ENCODE results near the gene ABCG1. TPM values are rescaled to one million over a fixed set of nuclear protein-coding genes. Genes with fewer than 3 reads are reported as not detected.

ABCG1 gene
- 0.29 and 0.44 TPM in 2 replicates for total RNA-seq

GRCh38 chr21:42218836-42219605 lies at the start of gene ABCG1:
Gene ABCG1 (plus strand): TSS chr21:42219140. CDS start chr21:42219263, 123 bp downstream.

GRCh38 chr21:42315296-42315891 lies 96.5 kb downstream of the ABCG1 start, which contains the start of gene TFF3:
Gene TFF3 (minus strand): TSS chr21:42315409. CDS start chr21:42315374, 35 bp downstream.

Small RNA genes lying within 50 kb of the gene (small RNA-seq; reads per million reads assigned to genes)
- gene RNA5SP492 (ENCODE audit: low replicate concordance) = not detected

Other genes starting within 250 kb of the ABCG1 start
- 18.4 and 22.8 TPM in 2 replicates for gene ZBTB21, start 208.8 kb upstream of the ABCG1 start, total RNA-seq
- 0.29 TPM in 1 of 2 replicates, not detected in the other for gene UMODL1, start 147.8 kb upstream of the ABCG1 start, total RNA-seq
- gene TFF3, start 96.3 kb downstream of the ABCG1 start, total RNA-seq = not detected in 2 replicates
- not detected in 2 replicates for gene TFF2, start 131.9 kb downstream of the ABCG1 start, total RNA-seq
- not detected in 2 replicates for gene TFF1, start 147.4 kb downstream of the ABCG1 start, total RNA-seq
- not detected in 2 replicates for gene TMPRSS3, start 176.9 kb downstream of the ABCG1 start, total RNA-seq
- gene UBASH3A, start 184.8 kb downstream of the ABCG1 start, total RNA-seq = not detected in 2 replicates

Measured in placental pericyte (primary cell).